Gastroesophageal sphincter (tissue), 3 donors: Measurements from ENCODE around the gene ATRAID.

Source experiments
- POLR2A ChIP-seq, 2 donors: fragments of 450-650 bp; IDR thresholded peaks; one replicate each; pipeline ENCODE4 v1.6.1; 2017; ENCODE audit warnings: antibody characterized with exemption in 2 of 2, mild to moderate bottlenecking in 2 of 2, moderate library complexity in 1 of 2
- TF ChIP-seq, protein P1 (sequence below), 4 experiments: fragments of 200-600 bp in 2 of 4; fragments of 450-650 bp in 2 of 4; sonication (generic) in 1 of 4; IDR thresholded peaks; one replicate each; pipeline ENCODE4 v1.5.1; 2017 to 2019; ENCODE audit warnings: antibody characterized with exemption in 4 of 4, mild to moderate bottlenecking in 2 of 4, moderate library complexity in 2 of 4

GRCh38 chr2:27262379-27263286, 50.8 kb downstream of the ATRAID start, which contains the start of gene SLC30A3:
- TF ChIP-seq, protein P1, sequence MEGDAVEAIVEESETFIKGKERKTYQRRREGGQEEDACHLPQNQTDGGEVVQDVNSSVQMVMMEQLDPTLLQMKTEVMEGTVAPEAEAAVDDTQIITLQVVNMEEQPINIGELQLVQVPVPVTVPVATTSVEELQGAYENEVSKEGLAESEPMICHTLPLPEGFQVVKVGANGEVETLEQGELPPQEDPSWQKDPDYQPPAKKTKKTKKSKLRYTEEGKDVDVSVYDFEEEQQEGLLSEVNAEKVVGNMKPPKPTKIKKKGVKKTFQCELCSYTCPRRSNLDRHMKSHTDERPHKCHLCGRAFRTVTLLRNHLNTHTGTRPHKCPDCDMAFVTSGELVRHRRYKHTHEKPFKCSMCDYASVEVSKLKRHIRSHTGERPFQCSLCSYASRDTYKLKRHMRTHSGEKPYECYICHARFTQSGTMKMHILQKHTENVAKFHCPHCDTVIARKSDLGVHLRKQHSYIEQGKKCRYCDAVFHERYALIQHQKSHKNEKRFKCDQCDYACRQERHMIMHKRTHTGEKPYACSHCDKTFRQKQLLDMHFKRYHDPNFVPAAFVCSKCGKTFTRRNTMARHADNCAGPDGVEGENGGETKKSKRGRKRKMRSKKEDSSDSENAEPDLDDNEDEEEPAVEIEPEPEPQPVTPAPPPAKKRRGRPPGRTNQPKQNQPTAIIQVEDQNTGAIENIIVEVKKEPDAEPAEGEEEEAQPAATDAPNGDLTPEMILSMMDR (IDR thresholded peaks at IDR 0.05): no peak
- no peak for TF ChIP-seq POLR2A (IDR thresholded peaks at IDR 0.05)
